ENCODE results near the gene INSR.
"Not testable (repeated sequence)": the region's sequence is repeated elsewhere in the genome, so short reads cannot be mapped to it uniquely, and the experiment has no call there.

INSR gene

DNA sequence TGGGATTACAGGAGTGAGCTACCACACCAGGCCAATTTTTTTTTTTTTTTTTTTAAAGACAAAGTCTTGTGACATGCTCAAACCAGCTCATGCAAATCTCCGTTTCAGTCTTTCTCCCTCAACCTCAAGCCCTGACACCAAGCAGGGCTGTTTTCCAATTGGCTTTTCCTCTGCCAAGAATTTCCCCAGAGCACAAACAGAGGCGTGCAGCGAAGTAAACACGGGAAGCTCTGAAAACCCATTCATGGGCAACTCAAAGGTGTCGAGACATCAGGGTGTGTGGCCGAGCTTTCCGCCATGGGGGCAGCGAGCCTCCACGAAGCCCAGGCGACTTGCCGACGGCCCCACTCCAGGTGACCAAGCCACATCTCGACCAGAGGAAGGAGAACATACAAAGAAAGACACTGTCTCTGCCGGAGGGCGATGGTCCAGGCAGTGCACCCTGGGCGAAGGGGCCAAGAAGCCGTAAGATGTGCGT is 70.0 kb downstream of the INSR start:
- no peak for DNase-seq (ENCODE audit: low read depth in 2 of 2)

DNA sequence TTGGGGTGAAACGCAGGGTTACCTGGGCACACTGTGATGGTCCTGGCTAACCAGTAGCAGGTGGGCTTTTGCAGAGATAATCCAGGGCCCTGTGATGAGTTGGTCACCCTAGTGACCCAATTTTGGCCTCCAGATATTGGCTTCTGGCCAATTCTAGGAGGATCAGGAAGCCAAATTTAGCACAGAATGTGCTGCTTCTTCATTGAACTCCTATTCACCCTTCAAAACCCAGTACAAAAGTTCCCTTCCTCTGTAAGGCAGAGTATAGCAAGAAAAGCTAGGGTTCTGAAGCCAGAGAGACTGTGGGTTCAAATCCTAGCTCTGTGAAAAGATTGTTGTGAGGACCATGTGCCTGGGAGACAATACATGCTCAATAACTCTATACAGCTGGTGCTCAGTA is 70.8 kb downstream of the INSR start:
- DNase-seq (ENCODE audit: low read depth in 2 of 2): no peak

DNA sequence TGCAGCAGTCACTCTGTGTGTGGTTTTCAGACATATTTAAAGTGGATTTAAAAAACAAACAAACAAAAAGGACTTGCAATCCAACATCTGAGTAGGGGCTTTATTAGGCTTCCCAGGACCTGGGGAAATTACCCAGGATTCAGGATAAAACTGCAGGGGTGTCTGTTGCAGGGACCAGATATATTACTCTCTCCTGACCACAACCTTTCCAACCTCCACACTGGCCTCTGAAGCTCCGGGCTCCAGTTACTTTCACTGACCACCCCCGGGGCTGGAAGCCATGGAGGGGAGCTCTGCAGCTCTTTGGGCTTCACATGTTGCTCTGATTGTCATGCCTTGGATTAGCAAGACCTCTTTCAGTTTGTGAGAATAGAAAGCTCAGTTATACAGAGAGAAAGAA is 75.2 kb downstream of the INSR start:
- DNase-seq (ENCODE audit: low read depth in 2 of 2): no peak

DNA sequence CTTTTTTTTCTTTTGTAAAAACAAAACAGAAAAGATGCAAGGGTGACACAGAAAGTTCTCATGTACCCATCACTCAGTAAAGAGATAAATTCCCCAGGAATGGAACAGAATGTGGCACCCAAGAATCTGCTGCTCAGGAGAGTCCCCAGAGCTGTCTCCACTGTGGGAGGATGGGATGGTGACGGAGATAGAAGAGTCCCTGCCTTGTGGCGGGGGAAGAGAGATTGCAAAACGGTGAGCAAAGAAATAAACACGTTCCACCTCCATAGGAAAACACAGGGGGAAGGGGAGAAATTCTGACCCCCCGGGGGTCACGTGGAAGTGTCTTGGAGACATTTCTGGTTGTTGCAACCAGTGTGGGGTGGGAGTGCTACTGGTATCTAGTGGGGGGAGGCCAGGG is 76.4 kb downstream of the INSR start:
- DNase-seq (ENCODE audit: low read depth in 2 of 2): no peak

DNA sequence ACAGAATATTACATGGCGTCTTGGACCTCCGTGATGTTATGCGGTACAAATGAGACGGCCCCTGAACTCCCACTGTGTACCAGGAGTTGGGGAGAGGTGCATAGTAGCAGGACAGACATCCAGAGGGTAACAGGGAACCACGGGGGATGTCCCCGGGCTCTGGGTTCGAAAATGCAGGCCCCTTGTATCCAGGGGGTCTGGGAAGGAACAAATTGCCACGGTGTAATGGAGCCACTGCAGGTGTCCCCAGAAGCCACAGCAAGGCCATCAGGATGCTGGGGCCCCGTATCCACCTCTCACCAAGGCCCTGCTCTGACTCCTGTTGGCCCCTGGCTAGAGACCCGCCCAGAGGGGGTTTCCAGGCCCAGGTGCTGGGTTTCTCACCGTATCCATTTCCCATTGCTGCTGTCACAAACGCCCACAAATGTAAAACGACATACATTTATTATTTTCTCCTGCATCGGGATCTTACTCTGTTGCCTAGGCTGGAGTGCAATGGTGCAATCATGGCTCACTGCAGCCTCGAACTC is 77.8 kb downstream of the INSR start:
- peak in 1 of 2 donors; percentile 30 for DNase-seq (ENCODE audit: low read depth in 2 of 2)

DNA sequence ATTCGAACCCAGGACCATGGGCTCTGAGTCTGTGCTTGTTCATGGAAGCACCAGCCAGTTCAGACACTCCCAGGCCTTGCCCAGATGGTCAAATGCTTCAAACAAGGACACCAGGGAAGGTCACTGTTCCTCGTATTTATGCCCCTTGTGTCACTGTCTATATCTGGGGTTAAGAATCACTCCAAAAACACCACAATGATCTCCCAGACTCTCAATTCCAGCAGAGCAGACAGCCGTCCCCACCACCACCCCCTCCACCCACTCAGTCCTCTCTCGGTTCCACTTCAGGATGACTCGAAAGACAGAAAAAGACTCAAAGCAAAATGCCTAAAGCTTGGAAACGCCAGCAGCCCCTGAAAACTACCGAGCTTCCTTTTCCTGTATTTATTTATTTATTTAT is 79.0 kb downstream of the INSR start:
- DNase-seq (ENCODE audit: low read depth in 2 of 2): no peak

DNA sequence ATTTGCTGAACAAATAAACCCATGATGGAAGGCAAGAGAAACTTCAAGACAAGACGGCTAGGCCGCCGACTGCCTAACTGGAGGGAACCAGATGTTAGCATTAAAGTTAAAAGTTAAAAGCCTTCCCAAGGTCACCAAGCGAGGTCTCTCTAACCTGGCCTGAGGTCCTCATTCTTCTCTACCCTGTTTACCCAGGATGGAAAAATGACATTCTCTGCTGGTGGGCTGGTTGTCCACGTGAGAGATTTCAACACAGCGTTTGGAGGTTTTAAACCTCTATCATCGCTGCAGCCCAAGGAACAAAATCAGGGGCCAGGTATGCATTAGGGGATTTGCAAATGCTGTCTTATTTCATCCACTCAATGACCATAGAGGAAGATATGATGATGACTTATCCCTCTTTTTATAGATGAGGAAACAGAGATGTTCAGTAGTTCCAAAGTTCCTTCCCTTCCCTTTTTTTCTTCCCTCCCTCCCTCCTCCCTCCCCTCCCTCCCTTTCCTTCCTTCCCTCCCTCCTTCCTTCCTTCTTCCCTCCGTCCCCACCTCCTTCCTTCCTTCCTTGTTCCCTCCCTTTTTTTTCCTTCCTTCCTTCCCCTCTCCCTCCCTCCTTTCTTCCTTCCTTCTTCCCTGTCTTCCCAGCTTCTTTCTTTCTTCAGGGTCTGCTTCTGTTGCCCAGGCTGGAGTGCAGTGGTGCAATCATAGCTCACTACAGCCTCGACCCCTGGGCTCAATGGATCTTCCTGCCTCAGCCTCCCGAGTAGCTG is 79.7 kb downstream of the INSR start:
- DNase-seq (ENCODE audit: low read depth in 2 of 2): no peak

DNA sequence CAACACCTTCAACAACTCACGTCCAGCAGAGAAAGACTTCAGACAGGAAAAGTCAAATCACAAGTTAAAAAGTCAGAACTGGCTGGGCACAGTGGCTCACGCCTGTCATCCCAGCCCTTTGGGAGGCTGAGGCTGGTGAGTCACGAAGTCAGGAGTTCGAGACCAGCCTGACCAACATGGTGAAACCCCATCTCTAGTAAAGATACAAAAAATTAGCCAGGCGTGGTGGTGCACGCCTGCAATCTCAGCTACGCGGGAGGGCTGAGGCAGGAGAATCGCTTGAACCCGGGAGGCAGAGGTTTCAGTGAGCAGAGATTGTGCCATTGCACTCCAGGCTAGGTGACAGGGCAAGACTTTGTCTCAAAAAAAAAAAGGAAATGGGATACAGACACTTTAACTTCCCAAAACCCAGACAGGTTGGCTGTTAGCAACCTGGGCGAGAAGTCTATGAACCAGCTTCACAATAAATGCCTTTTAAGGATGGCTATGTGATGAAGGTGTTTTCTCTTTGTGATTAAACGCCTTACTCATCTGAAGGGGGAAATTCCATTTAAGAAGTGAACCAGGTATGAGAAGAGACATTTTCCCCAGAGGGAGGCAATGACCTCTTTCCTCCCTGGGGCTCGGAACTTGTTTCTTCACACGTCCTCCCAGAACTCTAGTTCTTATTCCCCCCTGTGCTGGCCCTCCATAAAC is 80.4 kb downstream of the INSR start:
- no peak for DNase-seq (ENCODE audit: low read depth in 2 of 2)

DNA sequence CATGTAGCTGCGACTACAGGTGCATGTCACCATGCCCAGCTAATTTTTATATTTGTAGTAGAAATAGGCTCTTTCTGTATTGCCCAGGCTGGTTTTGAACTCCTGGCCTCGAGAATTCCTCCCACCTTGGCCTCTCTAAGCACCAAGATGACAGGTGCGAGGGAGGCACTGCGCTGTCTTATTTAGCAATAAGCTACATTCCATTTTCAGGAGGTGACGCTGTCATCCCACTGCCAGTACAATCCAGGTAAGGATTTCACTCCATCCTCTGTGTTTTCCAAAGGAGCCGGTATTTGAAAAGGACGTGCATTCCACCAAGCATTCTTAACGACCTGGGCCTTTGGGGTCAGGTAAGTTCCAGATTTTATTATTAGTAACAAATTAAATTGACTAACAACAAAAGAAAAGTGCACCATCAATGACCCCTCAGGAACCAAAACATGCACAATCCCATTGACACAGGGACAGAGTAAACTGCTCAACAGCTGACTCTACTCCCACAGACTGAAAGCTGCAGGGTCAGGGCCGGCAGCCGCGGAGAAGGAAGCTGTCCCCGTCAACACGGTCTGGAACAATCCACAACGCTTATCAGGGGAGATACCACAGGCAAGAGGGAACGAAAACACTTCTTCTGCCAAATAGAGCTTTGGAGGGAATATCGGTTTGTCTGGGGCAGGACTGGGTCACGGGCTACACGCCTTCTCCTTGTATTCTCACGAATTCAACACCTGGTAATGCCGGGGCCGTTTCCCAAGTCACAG is 82.8 kb downstream of the INSR start:
- DNase-seq (ENCODE audit: low read depth in 2 of 2): no peak

DNA sequence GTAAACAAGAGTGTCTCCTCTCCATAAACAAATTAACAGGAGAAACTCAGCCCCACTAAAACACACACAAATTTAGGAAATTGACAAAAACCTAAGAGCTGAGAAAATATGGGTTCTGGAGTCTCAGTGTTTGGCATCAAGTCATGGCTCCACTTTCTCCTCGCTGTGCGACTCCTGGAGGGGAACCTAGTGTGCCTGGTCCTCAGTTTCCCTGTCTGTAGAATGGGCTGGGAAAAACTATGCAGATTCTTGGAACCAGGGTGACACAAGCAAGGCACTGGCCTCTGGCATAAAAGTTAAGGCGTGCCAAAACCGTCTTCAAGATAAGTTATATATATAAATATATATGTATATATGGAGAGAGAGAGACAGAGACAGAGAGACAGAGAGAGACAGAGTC is 83.9 kb downstream of the INSR start:
- no peak for DNase-seq (ENCODE audit: low read depth in 2 of 2)

DNA sequence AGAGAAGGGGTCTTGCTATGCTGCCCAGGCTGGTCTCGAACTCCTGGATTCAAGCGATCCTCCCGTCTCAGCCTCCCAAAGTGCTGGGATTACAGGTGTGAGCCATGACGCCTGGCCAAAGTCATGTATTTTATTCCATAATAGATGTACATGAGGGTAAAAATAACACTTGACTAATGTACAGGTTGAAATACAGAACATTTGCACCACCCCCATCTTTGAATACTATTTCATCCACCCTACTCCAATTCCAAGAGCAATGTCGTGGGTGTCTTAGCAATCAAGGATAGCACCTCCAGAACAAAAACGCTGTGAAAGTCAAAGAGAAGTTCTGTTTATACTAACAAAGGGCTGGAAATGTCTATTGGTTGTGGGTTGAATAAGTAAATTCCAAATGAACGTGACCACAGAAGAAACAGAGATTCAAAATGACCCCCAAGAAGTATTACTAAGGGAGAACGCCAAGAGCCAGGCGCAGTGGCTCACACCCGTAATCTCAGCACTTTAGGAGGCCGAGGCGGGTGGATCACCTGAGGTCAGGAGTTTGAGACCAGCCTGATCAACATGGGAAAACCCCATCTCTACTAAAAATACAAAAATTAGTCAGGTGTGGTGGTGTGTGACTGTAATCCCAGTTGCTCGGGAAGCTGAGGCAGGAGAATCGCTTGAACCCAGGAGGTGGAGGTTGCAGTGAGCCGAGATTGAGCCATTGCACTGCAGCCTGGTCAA is 84.5 kb downstream of the INSR start:
- DNase-seq (ENCODE audit: low read depth in 2 of 2): not testable (repeated sequence)

DNA sequence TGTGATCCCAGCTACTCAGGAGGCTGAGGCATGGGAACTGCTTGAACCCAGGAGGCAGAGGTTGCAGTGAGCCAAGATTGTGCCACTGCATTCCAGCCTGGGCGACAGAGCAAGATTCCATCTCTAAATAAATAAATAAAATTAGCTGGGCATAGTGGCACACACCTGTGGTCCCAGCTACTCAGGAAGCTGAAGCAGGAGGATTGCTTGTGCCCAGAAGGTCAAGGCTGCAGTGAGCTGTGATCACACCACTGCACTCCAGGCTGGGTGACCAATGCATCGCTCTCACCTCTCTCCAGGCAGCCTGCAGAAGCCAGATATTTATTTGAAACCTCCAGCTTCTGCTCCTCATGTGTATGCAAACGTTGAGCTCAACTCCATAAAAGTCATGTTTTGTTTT is 85.2 kb downstream of the INSR start:
- not testable (repeated sequence) for DNase-seq (ENCODE audit: low read depth in 2 of 2)

DNA sequence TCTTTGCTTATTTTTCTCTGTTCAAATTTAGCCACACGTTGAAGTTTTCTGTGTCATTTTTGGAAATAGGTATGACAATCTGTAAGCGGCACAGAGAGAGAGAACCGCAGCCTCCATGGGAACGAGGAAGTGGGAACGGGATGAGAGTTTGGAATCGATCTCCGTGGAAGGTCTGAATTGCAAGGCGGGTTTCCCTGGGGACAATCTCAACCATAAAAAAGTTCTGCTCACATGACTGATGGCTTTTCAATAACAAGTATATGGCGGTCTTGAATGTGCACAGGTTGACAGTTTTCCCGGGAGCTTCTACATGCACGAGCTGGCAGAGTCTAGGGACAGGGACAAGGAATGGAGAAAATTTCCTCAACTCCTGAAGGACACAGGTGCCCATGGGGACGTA is 90.9 kb downstream of the INSR start:
- no peak for DNase-seq (ENCODE audit: low read depth in 2 of 2)

DNA sequence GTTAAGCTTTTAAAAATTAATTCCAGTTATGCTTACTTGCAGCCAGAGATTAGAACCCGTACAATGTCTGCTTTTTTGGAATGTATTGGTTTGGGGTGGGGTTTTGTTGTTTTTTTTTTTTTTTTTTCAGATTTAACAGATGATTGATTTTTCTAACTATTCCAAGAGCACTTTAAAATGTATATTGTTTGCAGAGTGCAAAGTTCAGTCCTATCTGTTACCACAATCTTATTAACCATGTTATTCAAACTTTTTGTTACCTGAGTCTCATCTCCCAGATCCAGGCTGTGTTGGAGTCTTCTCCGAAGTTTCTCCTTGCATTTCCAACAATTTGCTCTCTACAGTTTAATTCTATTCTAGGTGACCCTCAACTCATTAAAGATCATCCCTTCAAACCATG is 91.3 kb downstream of the INSR start:
- DNase-seq (ENCODE audit: low read depth in 2 of 2): no peak

DNA sequence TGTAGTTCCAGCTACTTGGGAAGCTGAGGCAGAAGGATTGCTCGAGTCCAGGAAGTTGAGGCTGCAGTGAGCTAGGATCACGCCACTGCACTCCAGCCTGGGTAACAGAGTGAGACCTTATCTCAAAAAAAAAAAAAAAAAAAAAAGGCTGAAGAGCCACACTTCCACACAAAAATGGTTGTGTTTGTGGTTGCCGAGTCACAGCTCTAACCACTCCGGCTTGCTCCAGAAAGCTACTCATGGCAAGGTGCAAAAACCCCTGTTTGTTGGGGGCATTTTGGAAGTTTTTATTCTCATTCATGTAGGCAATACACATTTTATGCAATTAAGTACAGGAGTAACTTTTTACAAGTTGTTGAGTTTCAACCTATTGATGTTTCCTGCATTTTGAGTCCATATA is 93.5 kb downstream of the INSR start:
- no peak for DNase-seq (ENCODE audit: low read depth in 2 of 2)

DNA sequence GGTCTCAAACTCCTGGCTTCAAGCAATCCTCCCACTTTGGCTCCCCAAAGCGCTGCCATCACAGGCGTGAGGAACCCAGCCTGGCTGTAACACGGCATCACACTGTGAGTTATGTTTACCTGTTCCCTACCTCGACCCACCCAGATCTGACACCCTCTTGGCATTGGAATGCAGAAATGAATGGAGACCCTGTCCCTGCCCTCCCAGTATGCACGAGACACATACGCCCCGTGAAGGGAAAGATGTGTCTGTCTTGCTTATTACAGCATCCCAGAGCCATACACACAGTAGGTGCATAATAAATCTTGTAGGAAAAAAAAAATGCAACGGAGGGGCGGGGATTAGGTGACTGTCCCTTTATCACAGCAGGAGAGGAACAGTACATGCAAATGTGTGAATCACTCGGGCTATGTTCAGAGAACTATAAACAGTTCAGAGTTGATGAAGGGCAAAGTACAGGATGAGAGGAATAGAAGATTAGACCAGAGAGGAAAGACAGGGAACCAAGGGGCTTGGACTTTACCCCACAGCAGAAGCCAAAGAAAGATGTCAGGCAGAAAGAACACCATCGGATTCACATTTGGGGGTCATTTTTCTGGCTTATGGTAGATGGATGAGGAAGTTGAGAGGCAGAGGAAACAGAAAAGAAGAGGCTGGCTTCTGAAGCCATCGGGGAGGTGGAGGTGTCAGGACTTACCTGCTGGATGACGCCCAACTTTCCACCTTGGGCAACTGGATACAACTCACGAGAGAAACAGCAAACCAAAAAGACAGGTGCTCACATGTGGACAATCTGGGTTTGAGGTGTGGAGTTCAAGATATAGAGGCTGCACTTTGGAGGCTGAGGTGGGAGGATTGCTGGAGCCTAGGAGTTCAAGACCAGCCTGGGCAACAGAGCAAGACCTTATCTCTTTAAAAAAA is 94.3 kb downstream of the INSR start:
- DNase-seq (ENCODE audit: low read depth in 2 of 2): no peak

DNA sequence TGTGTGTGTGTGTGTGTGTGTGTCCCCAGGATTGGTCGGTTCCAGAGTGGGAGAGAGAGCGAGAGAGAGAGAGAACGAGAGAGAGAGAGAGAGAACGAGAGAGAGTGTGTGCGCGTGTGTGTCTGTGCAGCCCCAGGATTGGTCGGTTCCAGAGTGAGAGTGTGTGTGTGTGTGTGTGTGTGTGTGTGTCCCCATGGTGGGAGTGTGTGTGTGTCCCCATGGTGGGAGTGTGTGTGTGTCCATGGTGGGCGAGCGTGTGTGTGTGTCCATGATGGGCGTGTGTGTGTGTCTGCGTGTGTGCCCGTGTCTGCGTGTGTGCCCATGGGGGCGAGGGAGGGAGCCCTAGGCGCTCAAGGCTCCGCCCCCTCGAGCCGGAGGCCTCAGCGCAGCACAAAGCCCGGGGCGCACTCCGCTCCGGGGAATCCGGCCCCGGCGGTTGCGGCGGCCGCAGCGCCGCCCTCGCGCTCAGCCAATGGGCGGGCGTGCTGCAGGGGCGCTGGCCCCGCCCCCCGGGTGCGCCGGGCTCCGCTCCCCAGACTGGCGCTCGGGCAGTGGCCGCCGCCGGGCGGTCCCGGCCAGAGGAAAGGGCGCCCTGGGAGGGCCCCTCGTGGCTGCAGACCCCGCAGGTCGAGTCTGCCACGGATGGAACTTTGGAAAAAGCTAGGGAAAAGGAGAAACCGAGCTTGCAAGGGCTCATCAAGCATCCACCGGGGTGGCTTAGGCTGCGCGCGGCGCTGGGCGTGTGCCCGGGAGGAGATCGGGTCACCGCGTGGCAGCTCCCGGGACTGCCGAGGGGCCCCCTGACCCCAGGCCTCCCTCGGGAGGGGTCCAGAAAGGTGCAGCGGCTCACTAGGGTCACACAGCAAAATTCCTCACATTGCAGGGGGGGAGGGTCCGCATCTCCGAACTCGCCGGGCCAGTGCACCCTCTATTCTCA is 96.2 kb downstream of the INSR start:
- DNase-seq (ENCODE audit: low read depth in 2 of 2): peak; percentile 83 to 87

DNA sequence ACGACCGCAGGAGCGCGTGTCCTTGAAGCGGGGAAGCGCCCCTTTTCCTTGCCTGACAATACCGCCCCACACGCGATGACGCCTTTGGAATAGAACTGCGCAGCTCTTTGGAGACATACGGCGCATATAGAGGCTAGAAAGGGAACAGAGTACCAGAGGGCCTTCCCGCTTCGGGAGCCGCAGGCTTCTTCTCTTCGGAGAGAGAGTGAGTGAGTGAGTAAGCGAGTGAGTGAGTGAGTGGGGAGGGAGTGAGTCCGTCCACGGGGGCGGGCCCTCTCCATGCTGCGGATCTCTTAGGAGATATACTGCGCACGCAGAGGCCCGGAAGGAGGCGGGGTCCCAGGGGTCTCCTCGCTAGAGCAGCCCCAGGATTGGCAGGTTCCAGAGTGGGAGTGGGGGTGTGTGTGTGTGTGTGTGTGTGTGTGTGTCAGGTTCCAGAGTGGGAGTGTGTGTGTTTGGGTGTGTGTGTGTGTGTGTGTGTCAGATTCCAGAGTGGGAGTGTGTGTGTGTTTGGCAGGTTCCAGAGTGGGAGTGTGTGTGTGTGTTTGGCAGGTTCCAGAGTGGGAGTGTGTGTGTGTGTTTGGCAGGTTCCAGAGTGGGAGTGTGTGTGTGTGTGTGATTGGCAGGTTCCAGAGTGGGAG is 97.0 kb downstream of the INSR start:
- DNase-seq (ENCODE audit: low read depth in 2 of 2): peak; percentile 85 to 88

DNA sequence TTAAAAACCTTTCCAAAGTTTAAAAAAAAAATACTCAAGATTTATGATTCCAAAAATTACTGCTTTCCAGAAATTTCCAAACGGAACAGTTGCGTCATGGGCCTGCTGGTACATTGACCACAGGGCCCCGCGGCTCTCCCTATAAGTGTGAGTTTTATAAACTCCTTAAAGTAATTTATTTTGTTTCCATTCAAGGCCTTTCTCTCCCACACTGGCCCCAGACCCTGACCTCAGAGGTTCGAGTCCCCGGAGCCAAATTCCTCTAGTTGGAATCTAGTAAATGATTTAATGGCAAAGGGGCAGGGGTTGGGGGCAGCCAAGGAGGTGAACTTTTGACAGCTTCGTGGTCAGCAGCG is 97.5 kb downstream of the INSR start:
- DNase-seq (ENCODE audit: low read depth in 2 of 2): no peak
